ENCODE data around the gene THEMIS. TPM values are rescaled to one million over a fixed set of nuclear protein-coding genes. Genes with fewer than 3 reads are reported as not detected.

Gene THEMIS
- total and polyA plus RNA-seq, 10 of the 15 experiments (the other 5 are each of a cell fraction or from before 2014, with no cell fraction given), result 0.06 to 1.5 (median 0.08) TPM; not detected in 6

DNA sequence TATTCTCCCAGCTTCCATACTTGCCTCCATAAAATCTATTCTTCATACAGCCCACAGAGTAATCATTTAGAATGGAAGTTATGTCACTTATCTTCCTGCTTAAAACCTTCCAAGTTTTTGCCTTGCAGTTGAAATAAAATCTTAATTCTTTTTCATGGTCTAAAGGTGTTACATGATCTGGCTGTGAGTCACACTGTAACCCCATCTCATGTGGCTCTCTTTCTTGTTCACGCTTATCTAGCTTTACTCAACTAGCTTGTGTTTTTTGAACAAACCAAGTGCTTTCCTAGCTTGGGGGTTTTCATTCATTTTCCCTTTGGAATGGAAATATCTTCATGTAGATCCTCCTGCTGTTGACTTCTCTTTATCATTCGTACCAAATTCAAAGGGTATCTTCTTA lies 23.6 kb upstream of the THEMIS start:
- Histone ChIP-seq H3K27me3 (replicated peaks in 1 of 2; ENCODE audit: control insufficient read depth in 2 of 2, insufficient read depth in 2 of 2, low read length in 1 of 2) (no peaks in the 10 kb centered on the region), H3K9ac (ENCODE audit: control insufficient read depth, insufficient read depth, low read length) (no peak overlapping the region), H3K9me3 (replicated peaks; ENCODE audit: control insufficient read depth, insufficient read depth, low read length) (no peaks in the 10 kb centered on the region; the same call in 2 of the 3 replicates), H2AFZ (ENCODE audit: control insufficient read depth, low read depth, low read length) (no peak overlapping the region), H3K4me3 (no peak overlapping the region), H4K20me1 (ENCODE audit: control insufficient read depth, insufficient read depth) (no peaks in the 10 kb centered on the region), H3K27ac (ENCODE audit: control insufficient read depth, insufficient read depth) (no peak overlapping the region), H3K36me3 (ENCODE audit: control insufficient read depth in 2 of 2, insufficient read depth in 2 of 2, low read length in 1 of 2) (no peaks in the 10 kb centered on the region), H3K4me1 (ENCODE audit: control insufficient read depth, insufficient read depth, low read length) (no peaks in the 10 kb centered on the region), H3K79me2 (ENCODE audit: control insufficient read depth, insufficient read depth, low read length) (no peaks in the 10 kb centered on the region), H3K4me2 (ENCODE audit: control insufficient read depth, insufficient read depth) (no peak overlapping the region)
- ChIA-PET CTCF (no interaction called here), POLR2A (no interaction called here), RAD21 (ENCODE audit: unreplicated experiment) (no interaction called here), SMC1A (ENCODE audit: uncharacterized antibody, unreplicated experiment) (no interaction called here)
- ATAC-seq (no peak), DNase-seq (ENCODE audit: low read depth, low spot score) (no peak), FAIRE-seq (no peak)
- intact Hi-C loops (cut with micrococcal nuclease; ENCODE audit: unreplicated experiment) (no loop called here), in situ Hi-C loops (cut with MboI) (no loop called here)
- BruUV-seq (replicated peaks), result no TSS peak
- TF ChIP-seq, protein P1, sequence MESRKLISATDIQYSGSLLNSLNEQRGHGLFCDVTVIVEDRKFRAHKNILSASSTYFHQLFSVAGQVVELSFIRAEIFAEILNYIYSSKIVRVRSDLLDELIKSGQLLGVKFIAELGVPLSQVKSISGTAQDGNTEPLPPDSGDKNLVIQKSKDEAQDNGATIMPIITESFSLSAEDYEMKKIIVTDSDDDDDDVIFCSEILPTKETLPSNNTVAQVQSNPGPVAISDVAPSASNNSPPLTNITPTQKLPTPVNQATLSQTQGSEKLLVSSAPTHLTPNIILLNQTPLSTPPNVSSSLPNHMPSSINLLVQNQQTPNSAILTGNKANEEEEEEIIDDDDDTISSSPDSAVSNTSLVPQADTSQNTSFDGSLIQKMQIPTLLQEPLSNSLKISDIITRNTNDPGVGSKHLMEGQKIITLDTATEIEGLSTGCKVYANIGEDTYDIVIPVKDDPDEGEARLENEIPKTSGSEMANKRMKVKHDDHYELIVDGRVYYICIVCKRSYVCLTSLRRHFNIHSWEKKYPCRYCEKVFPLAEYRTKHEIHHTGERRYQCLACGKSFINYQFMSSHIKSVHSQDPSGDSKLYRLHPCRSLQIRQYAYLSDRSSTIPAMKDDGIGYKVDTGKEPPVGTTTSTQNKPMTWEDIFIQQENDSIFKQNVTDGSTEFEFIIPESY (IDR thresholded peaks at IDR 0.05), result no peak
- TF ChIP-seq MEF2B (IDR thresholded peaks at IDR 0.05; ENCODE audit: partially characterized antibody, poor library complexity, severe bottlenecking) (no peak), CHD1 (IDR thresholded peaks at IDR 0.05; ENCODE audit: low read depth, low read length) (no peak), CREM (IDR thresholded peaks at IDR 0.05; ENCODE audit: low read depth) (no peak), EP300 (IDR thresholded peaks at IDR 0.05; ENCODE audit: borderline replicate concordance in 1 of 2, control insufficient read depth in 1 of 2, low read depth in 2 of 2, low read length in 2 of 2) (no peak)
- TF ChIP-seq, protein P2, sequence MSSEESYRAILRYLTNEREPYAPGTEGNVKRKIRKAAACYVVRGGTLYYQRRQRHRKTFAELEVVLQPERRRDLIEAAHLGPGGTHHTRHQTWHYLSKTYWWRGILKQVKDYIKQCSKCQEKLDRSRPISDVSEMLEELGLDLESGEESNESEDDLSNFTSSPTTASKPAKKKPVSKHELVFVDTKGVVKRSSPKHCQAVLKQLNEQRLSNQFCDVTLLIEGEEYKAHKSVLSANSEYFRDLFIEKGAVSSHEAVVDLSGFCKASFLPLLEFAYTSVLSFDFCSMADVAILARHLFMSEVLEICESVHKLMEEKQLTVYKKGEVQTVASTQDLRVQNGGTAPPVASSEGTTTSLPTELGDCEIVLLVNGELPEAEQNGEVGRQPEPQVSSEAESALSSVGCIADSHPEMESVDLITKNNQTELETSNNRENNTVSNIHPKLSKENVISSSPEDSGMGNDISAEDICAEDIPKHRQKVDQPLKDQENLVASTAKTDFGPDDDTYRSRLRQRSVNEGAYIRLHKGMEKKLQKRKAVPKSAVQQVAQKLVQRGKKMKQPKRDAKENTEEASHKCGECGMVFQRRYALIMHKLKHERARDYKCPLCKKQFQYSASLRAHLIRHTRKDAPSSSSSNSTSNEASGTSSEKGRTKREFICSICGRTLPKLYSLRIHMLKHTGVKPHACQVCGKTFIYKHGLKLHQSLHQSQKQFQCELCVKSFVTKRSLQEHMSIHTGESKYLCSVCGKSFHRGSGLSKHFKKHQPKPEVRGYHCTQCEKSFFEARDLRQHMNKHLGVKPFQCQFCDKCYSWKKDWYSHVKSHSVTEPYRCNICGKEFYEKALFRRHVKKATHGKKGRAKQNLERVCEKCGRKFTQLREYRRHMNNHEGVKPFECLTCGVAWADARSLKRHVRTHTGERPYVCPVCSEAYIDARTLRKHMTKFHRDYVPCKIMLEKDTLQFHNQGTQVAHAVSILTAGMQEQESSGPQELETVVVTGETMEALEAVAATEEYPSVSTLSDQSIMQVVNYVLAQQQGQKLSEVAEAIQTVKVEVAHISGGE (CRISPR knock-in tag; IDR thresholded peaks at IDR 0.05), result no peak
- WGBS (ENCODE audit: insufficient coverage, insufficient replicate concordance, low lambda C conversion rate, missing lambda C conversion rate), result 21% methylated on average over 2 of the region's 2 CpGs

Measured in GM12878 (cell line).